CD4-positive, alpha-beta T cell treated with Interleukin-10 for 1 hour (primary cell): ENCODE results near the gene ADAMTS17.

ENCODE experiments used
- DNase-seq: peaks from one replicate; pipeline ENCODE4 v3.0.0-alpha.2; 2020

ADAMTS17 gene

GRCh38 chr15:100166313-100166712 is 175.5 kb downstream of the ADAMTS17 start:
- no peak for DNase-seq

- no peak for DNase-seq
These were observed 177.8 kb downstream of the ADAMTS17 start for GRCh38 chr15:100163961-100164360.

GRCh38 chr15:100160953-100161352 is 180.8 kb downstream of the ADAMTS17 start:
- DNase-seq = no peak

- DNase-seq = no peak
These were observed 182.3 kb downstream of the ADAMTS17 start for GRCh38 chr15:100159436-100159835.

- DNase-seq = no peak
These were observed 183.4 kb downstream of the ADAMTS17 start for GRCh38 chr15:100158356-100158755.

GRCh38 chr15:100156201-100156600 is 185.6 kb downstream of the ADAMTS17 start:
- DNase-seq = no peak

GRCh38 chr15:100154338-100154737 is 187.4 kb downstream of the ADAMTS17 start:
- DNase-seq = no peak

GRCh38 chr15:100152463-100152862 is 189.3 kb downstream of the ADAMTS17 start:
- DNase-seq = no peak

GRCh38 chr15:100150906-100151305 is 190.9 kb downstream of the ADAMTS17 start:
- DNase-seq = no peak

GRCh38 chr15:100147828-100148227 is 193.9 kb downstream of the ADAMTS17 start:
- DNase-seq = no peak

GRCh38 chr15:100143378-100143777 is 198.4 kb downstream of the ADAMTS17 start:
- DNase-seq = no peak

- no peak for DNase-seq
These were observed 200.3 kb downstream of the ADAMTS17 start for GRCh38 chr15:100141311-100142001.

GRCh38 chr15:100140527-100141308 is 201.1 kb downstream of the ADAMTS17 start:
- no peak for DNase-seq

- no peak for DNase-seq
These were observed 207.2 kb downstream of the ADAMTS17 start for GRCh38 chr15:100134586-100134985.

- no peak for DNase-seq
These were observed 207.6 kb downstream of the ADAMTS17 start for GRCh38 chr15:100134089-100134583.

- DNase-seq = no peak
These were observed 208.8 kb downstream of the ADAMTS17 start for GRCh38 chr15:100133001-100133400.

- no peak for DNase-seq
These were observed 209.5 kb downstream of the ADAMTS17 start for GRCh38 chr15:100132309-100132708.

GRCh38 chr15:100131321-100132224 is 210.2 kb downstream of the ADAMTS17 start:
- no peak for DNase-seq

- DNase-seq = no peak
These were observed 212.1 kb downstream of the ADAMTS17 start for GRCh38 chr15:100129677-100130076.

GRCh38 chr15:100125401-100126191 is 216.2 kb downstream of the ADAMTS17 start:
- no peak for DNase-seq

- no peak for DNase-seq
These were observed 216.8 kb downstream of the ADAMTS17 start for GRCh38 chr15:100124936-100125335.

- DNase-seq = no peak
These were observed 217.4 kb downstream of the ADAMTS17 start for GRCh38 chr15:100124361-100124760.
